GM10266 (cell line): ENCODE results near the gene SNX7.

ENCODE experiments used
- DNase-seq: peaks from one replicate; pipeline ENCODE4 v3.0.0; 2012; ENCODE audit errors: extremely low spot score
- TF ChIP-seq, protein P1 (sequence below): IDR thresholded peaks from 2 replicates; pipeline ENCODE4 v1.5.1; 2012; ENCODE audit warnings: mild to moderate bottlenecking, low read depth; ENCODE audit not compliant: control insufficient read depth, insufficient read depth; ENCODE audit errors: missing control alignments

The SNX7 gene

DNA sequence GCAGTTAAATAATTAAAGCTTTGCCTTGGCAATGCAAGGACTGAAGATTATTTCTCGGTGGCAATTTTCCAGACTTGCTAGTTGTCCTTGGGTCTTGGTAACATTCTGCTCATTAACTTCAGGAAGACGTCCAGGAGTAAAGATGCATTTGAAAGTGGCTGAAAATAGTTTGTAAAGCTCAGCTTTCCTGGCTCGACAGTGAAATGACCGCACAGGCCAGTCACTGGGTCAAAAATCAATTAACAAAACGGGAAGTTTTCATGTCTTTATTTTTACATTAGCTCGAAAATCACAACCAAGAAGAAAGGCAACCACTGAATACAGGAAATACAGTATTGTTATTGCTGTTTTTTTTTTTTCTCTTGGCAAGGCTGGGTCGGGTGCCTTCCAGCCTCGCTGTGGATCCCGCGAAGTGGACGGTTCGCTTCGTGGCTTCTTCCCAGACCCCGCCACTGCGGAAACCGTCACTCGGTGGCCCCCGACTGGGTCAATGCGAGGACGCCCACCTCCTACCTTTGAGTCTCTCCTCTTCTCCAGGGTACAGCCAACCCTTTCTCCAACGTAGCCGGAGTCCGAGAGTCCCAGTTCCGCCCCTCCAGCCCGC lies 479 bp upstream of the SNX7 start:
- DNase-seq = no peak
- TF ChIP-seq, protein P1, sequence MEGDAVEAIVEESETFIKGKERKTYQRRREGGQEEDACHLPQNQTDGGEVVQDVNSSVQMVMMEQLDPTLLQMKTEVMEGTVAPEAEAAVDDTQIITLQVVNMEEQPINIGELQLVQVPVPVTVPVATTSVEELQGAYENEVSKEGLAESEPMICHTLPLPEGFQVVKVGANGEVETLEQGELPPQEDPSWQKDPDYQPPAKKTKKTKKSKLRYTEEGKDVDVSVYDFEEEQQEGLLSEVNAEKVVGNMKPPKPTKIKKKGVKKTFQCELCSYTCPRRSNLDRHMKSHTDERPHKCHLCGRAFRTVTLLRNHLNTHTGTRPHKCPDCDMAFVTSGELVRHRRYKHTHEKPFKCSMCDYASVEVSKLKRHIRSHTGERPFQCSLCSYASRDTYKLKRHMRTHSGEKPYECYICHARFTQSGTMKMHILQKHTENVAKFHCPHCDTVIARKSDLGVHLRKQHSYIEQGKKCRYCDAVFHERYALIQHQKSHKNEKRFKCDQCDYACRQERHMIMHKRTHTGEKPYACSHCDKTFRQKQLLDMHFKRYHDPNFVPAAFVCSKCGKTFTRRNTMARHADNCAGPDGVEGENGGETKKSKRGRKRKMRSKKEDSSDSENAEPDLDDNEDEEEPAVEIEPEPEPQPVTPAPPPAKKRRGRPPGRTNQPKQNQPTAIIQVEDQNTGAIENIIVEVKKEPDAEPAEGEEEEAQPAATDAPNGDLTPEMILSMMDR = no peak

DNA sequence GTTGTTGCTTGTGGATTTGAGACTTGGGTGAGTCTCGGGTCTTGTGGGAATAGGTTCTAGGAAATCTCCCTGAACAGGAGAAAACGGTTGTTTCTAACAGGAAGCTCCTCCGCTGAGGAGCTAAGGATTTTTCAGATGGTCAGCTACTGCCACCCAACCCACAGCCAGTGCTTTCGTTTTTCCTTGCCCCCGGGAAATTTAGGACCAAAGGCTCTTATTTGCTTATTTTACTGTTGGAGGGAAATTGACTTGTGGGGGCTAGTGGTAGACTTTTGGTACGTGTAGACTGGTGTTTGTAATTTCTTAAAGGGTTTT lies 792 bp downstream of the SNX7 start:
- TF ChIP-seq, protein P1 = no peak
- no peak for DNase-seq

DNA sequence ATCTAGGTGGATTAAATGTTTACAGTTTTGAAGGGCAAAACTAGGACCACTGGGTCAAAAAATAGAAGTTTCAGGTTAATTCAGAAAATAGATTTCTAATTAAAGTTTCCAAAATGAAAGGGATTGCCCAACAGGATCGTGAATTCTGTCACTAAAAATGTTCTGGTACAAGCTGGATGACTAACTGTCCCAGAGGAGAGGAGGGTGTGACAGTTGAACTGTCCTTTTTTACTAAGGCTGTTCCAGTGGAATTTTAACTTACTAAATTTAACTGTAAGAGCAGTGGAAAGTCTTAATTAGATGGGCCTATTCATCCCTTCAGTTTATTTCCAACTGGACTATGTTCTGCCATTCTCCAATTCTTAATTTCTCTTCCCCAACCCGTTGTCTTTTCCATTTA lies 7.2 kb downstream of the SNX7 start:
- TF ChIP-seq, protein P1 = no peak
- no peak for DNase-seq

DNA sequence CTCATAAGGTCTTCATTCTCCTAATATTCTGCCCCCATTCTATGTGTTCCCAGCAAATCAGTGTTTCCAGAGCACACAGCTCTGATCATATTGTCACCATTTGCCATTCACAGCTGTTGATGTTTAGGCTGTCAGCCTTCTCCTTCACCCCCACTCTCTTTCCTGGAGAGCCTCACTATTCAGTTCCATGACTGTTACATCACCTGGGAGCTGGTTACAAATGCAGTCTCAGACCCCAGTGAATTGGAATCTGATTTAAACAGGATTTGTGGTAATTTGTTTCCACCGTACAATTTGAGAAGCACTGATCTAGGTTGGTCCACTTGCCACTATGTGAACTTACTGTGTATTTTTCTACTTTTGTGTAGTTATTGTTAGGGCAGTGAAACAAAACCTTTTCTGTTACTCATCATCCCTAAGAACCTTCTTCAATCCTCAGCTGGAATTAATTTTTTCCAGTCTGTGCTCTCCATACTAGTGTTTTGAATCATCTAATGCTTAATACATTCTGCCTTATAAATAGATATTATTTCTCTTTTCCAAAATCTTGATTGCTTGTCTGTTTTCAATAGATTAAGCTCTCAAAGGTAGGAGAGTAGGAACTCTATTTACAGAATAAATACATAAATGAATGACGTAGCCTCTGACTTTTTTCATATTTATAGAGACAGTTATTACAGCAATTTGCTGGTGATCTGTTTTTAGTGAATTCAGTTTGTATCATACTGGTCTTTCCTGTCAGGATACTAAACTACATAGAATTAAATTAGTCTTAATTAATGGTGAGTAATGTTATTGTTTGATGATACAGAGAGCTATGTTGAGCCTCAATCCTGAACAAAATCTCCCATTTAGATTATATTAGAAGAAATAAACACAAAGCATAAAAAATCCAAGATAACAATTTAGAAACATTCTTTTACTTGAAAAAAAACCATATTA lies 8.1 kb downstream of the SNX7 start:
- TF ChIP-seq, protein P1 = no peak
- DNase-seq = no peak

DNA sequence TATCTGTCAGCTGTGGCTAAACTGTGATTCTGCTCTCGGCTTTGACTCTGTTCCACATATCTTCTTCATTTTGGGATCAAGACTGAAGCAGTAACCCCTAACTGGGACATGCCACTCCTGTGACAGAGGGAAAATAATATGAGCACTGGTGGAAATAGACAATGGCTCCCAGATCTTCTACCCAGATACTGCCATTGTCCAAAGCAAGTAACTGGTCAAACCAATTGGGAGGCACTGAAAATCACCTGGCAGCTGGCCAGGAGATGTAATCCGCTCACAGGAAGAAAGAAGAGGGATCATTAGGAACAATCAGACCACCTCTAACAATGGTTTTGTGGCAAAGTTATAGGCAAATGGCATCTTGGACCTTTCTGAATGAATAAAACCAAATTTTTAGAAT lies 10.7 kb downstream of the SNX7 start:
- TF ChIP-seq, protein P1 = no peak
- no peak for DNase-seq

DNA sequence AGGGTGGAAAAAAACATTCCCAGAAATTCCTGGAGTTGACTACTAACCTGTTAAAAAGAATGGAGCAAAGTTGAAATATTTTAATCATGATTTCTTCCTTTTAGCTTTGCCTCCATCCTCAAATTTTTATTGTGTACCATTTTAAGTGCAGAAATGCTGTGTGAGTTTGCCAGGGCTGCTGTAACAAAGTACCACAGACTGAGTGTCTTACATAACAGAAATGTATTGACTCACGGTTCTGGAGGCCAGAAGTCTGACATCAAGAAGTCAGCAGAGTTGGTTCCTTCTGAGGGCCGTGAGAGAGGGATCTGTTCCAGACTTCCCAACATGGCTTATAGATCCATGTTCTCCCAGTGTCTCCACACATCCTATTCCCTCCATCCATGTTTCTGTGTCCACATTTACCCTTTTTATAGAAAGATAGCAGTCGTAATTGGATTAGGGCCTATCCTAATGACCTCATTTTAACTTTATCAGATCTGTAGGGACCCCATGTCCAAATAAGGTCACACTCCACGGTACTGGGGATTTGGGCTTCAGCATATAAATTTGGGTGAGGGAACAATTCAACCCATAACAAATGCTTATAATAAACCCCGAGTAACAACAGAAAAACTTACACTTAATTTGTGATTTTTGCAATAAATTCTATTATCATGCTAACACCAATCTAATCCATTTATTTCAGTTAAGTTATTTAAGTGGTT lies 12.7 kb downstream of the SNX7 start:
- TF ChIP-seq, protein P1 = no peak
- DNase-seq = no peak
